K562 (cell line): ENCODE data around the gene SUMO3. TPM values are rescaled to one million over a fixed set of nuclear protein-coding genes. Genes with fewer than 3 reads are reported as not detected.
A peak's percentile ranks its signal among the peaks of the same experiment; 100 is the strongest.

Source experiments
- ATAC-seq: fragments of 200-7000 bp; cut with Tn5 transposase; 3 replicates; pipeline ENCODE4 v1.9.1; 2020; ENCODE audit warnings: moderate library complexity
- BruUV-seq: library from RNA; stranded (reverse); fragments of 400-500 nt; replicated peaks from 2 replicates; lab custom pipeline; 2021; lab: Mats Ljungman, UMichigan
- CTCF ChIA-PET: fragments of 300-600 bp; formaldehyde crosslinking; extraction: SDS; loops from one replicate; lab custom pipeline; 2021; ENCODE audit warnings: low intra/inter-chr PET ratio; lab: Yijun Ruan, JAX
- POLR2A ChIA-PET: fragments of 300-600, 350-650 bp; sonication (Branson Sonifier 250); formaldehyde crosslinking; extraction: SDS; loops from one replicate; lab custom pipeline; 2021; ENCODE audit warnings: antibody characterized with exemption, inconsistent platforms; lab: Yijun Ruan, JAX
- DNase-seq, 4 experiments: peaks; one replicate each; pipeline versions ENCODE4 v3.0.0 to v3.0.0-alpha.2; 2011 to 2018; ENCODE audit warnings: low spot score in 3 of 4, mixed read lengths in 3 of 4; ENCODE audit errors: extremely low read depth in 1 of 4
- FAIRE-seq: peaks from 2 replicates; lab custom pipeline; 2011; peaks lifted over from hg19 to GRCh38; lab: Jason Lieb, UNC
- H2AFZ ChIP-seq: 2 replicates; pipeline ENCODE4 v1.6.0; 2011; ENCODE audit warnings: low read depth, low read length, control low read depth, inconsistent platforms
- H3K27ac ChIP-seq: fragments of 200-600 bp; 3 replicates; pipeline ENCODE4 v1.8.0; 2011; ENCODE audit warnings: low read depth, mild to moderate bottlenecking, control low read depth, inconsistent platforms, low read length, moderate library complexity, mixed read lengths; ENCODE audit errors: extremely low read depth
- H3K27me3 ChIP-seq, 2 experiments: fragments of 300-600 bp in 1 of 2; 2 replicates in 1 of 2; 3 replicates in 1 of 2; pipeline versions ENCODE4 v1.6.0 to v1.8.0; 2011; ENCODE audit warnings: inconsistent platforms in 2 of 2, low read length in 2 of 2, mild to moderate bottlenecking in 1 of 2, mixed read lengths in 1 of 2, moderate library complexity in 1 of 2; ENCODE audit not compliant: control insufficient read depth in 2 of 2, insufficient read depth in 2 of 2
- H3K36me3 ChIP-seq: fragments of 300-600 bp; 3 replicates; pipeline ENCODE4 v1.8.0; 2011; ENCODE audit warnings: mild to moderate bottlenecking, low read length, inconsistent platforms; ENCODE audit not compliant: control insufficient read depth, insufficient read depth
- H3K4me1 ChIP-seq, 2 experiments: fragments of 200-600 bp in 1 of 2; replicated peaks in 1 of 2; 2 replicates in 1 of 2; 3 replicates in 1 of 2; pipeline versions ENCODE4 v1.5.1 to v1.8.0; 2011; ENCODE audit warnings: inconsistent platforms in 2 of 2, low read length in 2 of 2, mild to moderate bottlenecking in 1 of 2, mixed read lengths in 1 of 2, moderate library complexity in 1 of 2; ENCODE audit not compliant: control insufficient read depth in 2 of 2, insufficient read depth in 2 of 2
- H3K4me2 ChIP-seq: 2 replicates; pipeline ENCODE4 v1.6.1; 2011; ENCODE audit warnings: low read length, control low read depth, inconsistent platforms, mixed read lengths; ENCODE audit not compliant: insufficient read depth
- H3K4me3 ChIP-seq: fragments of 200-600 bp; sonication (generic), shearing (Covaris generic); 2 replicates; pipeline ENCODE4 v1.5.1; 2016; ENCODE audit warnings: control low read depth, inconsistent platforms
- H3K79me2 ChIP-seq: fragments of 200-600 bp; 3 replicates; pipeline ENCODE4 v1.8.0; 2011; ENCODE audit warnings: low read length, inconsistent platforms; ENCODE audit not compliant: control insufficient read depth, insufficient read depth
- H3K9ac ChIP-seq, 2 experiments: 2 replicates each; pipeline versions ENCODE4 v1.6.0 to v1.6.1; 2011; ENCODE audit warnings: low read depth in 2 of 2, low read length in 2 of 2, control low read depth in 1 of 2, inconsistent platforms in 1 of 2, mild to moderate bottlenecking in 1 of 2, mixed read lengths in 1 of 2; ENCODE audit not compliant: insufficient read depth in 1 of 2
- H3K9me1 ChIP-seq: one replicate; pipeline ENCODE4 v1.6.0; 2011; ENCODE audit warnings: inconsistent platforms, mild to moderate bottlenecking, low read length, moderate library complexity; ENCODE audit not compliant: control insufficient read depth, insufficient read depth
- H3K9me3 ChIP-seq: replicated peaks from 2 replicates; pipeline ENCODE4 v1.5.1; 2011; ENCODE audit warnings: low read depth, low read length, inconsistent platforms; ENCODE audit not compliant: control insufficient read depth, insufficient read depth
- H4K20me1 ChIP-seq: replicated peaks from 2 replicates; pipeline ENCODE4 v1.6.1; 2011; ENCODE audit warnings: low read length, inconsistent platforms, mixed read lengths; ENCODE audit not compliant: control insufficient read depth, insufficient read depth
- BCLAF1 ChIP-seq, 2 experiments: fragments of 450-650 bp in 1 of 2; IDR thresholded peaks; 2 replicates each; pipeline ENCODE4 v1.6.1; 2011 to 2017; ENCODE audit warnings: low read depth in 2 of 2, antibody characterized with exemption in 1 of 2, borderline replicate concordance in 1 of 2, low read length in 1 of 2, mild to moderate bottlenecking in 1 of 2, mixed read lengths in 1 of 2; ENCODE audit not compliant: control insufficient read depth in 1 of 2
- GATAD2B ChIP-seq: fragments of 450-650 bp; IDR thresholded peaks from 2 replicates; pipeline ENCODE4 v1.6.1; 2017; ENCODE audit warnings: mild to moderate bottlenecking, borderline replicate concordance
- ILK ChIP-seq: fragments of 450-650 bp; IDR thresholded peaks from 2 replicates; pipeline ENCODE4 v1.6.1; 2016; ENCODE audit warnings: missing genetic modification characterization, low read depth, mild to moderate bottlenecking, missing compliant biosample characterization, moderate library complexity, borderline replicate concordance
- NCOA2 ChIP-seq, 2 experiments: fragments of 450-650 bp; IDR thresholded peaks; 2 replicates each; pipeline ENCODE4 v1.6.1; 2018; ENCODE audit warnings: mild to moderate bottlenecking in 2 of 2, moderate library complexity in 1 of 2; ENCODE audit not compliant: partially characterized antibody in 2 of 2
- POLR2B ChIP-seq: fragments of 450-650 bp; IDR thresholded peaks from 2 replicates; pipeline ENCODE4 v1.6.1; 2018; ENCODE audit warnings: low read depth; ENCODE audit not compliant: partially characterized antibody
- POU5F1 ChIP-seq: fragments of 150-350 bp; IDR thresholded peaks from 2 replicates; pipeline ENCODE4 v1.6.1; 2014; ENCODE audit warnings: borderline replicate concordance, low read length, low read depth, mild to moderate bottlenecking; ENCODE audit not compliant: partially characterized antibody
- RHOXF2B ChIP-seq: fragments of 250-450 bp; sonication (Bioruptor Pico); conservative IDR thresholded peaks from 2 replicates; pipeline ENCODE4 v1.5.1; 2021
- ZBTB33 ChIP-seq: sonication (generic); formaldehyde crosslinking; IDR thresholded peaks from 2 replicates; pipeline ENCODE4 v1.8.1; 2023; ENCODE audit warnings: mild to moderate bottlenecking, missing genetic modification reagents
- WGBS: fragments of 100-300 bp; shearing (Covaris generic); methylation state at CpG from one replicate; pipeline ENCODE4 v1.1.6; 2016; ENCODE audit warnings: low coverage, mixed read lengths; ENCODE audit not compliant: insufficient coverage; ENCODE audit errors: missing lambda C conversion rate; 5-methylcytosine and 5-hydroxymethylcytosine counted together
- in situ Hi-C: fragments of 300-500 bp; cut with MboI; formaldehyde crosslinking; loops from 4 replicates; pipeline ENCODE4 v1.15.0; 2018; ENCODE audit warnings: inconsistent platforms, mixed read lengths
- intact Hi-C: fragments of 100-400 bp; cut with micrococcal nuclease; formaldehyde crosslinking; loops from 2 replicates; pipeline ENCODE4 v1.14.2; 2022
- polyA plus RNA-seq, 8 experiments: library from polyadenylated mRNA; depleted of rRNA in 4 of 8; stranded (reverse) in 5 of 8; unstranded in 3 of 8; fragments of >200 nt; fragmentation: Nextera tagmentation in 2 of 8; fragmentation: Illumina TruSeq in 1 of 8; extraction: Ambion mirVana in 2 of 8; extraction: Trizol in 1 of 8; gene quantifications; 2 replicates each; pipeline versions ENCODE4 v1.2.1 to v1.2.3, GENCODE V29; 2011 to 2014; ENCODE audit warnings: inconsistent platforms in 1 of 8, missing spikeins in 1 of 8
- total RNA-seq, 7 experiments: library from RNA; depleted of rRNA in 6 of 7; stranded (reverse); fragments of >200 nt in 6 of 7; fragmentation: Illumina TruSeq in 2 of 7; extraction: Trizol in 2 of 7; gene quantifications; 2 replicates each; pipeline versions ENCODE4 v1.2.1 to v1.2.3, GENCODE V29; 2011 to 2021; ENCODE audit warnings: low replicate concordance in 1 of 7

Gene SUMO3
- total and polyA plus RNA-seq, 9 of the 15 experiments (the other 6 are each of a cell fraction or from before 2014, with no cell fraction given), result 13.9 to 143 (median 113) TPM

- Histone ChIP-seq H2AFZ (no peak overlapping the region), H3K4me2 (no peak overlapping the region), H3K36me3 (peaks cover 32% of the 10 kb centered on the region; the same call in 2 of the 3 replicates), H3K4me3 (no peak overlapping the region), H3K79me2 (peaks cover 69% of the 10 kb centered on the region), H3K27ac (no peak overlapping the region), H4K20me1 (peaks cover 25% of the 10 kb centered on the region; the same call in 1 of the 2 replicates), H3K27me3 (no peaks in the 10 kb centered on the region), H3K9me3 (peaks cover 3% of the 10 kb centered on the region), H3K4me1 (peaks cover 0 to 58% of the 10 kb centered on the region in 2 experiments; a peak in 4 of 5 replicates), H3K9ac (peak overlapping the region in 1 of 2 experiments; percentile 77; a peak in 2 of 4 replicates), H3K9me1 (peaks cover 15% of the 10 kb centered on the region)
- POLR2A ChIA-PET, result interaction anchor here (0.6 to 2.5 kb wide), 7 partner anchors 10 to 241 kb away, joined by 3 to 33 read pairs (median 3); partner anchors contain the start of gene UBE2G2
- CTCF ChIA-PET, result no interaction called here
- no peak for ATAC-seq
- BruUV-seq, result no TSS peak
- peak; percentile 71 for FAIRE-seq
- TF ChIP-seq RHOXF2B (CRISPR knock-in tag), result no peak
- no peak for TF ChIP-seq ILK (tag)
- TF ChIP-seq ZBTB33 (CRISPR knock-in tag), result peak; percentile 37; the same call in 1 of the 2 replicates
- TF ChIP-seq GATAD2B, result no peak
- no peak for TF ChIP-seq BCLAF1 (IDR thresholded peaks at IDR 0.05; ENCODE audit: borderline replicate concordance in 1 of 2, control insufficient read depth in 1 of 2, low read depth in 2 of 2, low read length in 1 of 2)
- no peak for TF ChIP-seq NCOA2 (IDR thresholded peaks at IDR 0.05; ENCODE audit: partially characterized antibody in 2 of 2)
- TF ChIP-seq POLR2B, result no peak
- TF ChIP-seq POU5F1, result no peak
- intact Hi-C loops (no loop called here), in situ Hi-C loops (no loop called here)
- no peak for DNase-seq
- 81% methylated on average over 10 of the region's 10 CpGs for WGBS
These were observed 1.8 kb downstream of the SUMO3 start for GRCh38 chr21:44815852-44816628.
